K562 (cell line): ENCODE results near the gene HLCS. TPM values are rescaled to one million over a fixed set of nuclear protein-coding genes. Genes with fewer than 3 reads are reported as not detected.

Experiments
- AFF4 ChIP-seq: sonication (generic); formaldehyde crosslinking; IDR thresholded peaks from 2 replicates; pipeline ENCODE4 v1.8.0; 2023; ENCODE audit warnings: mild to moderate bottlenecking, missing genetic modification reagents
- CBX1 ChIP-seq: sonication (generic); IDR thresholded peaks from 2 replicates; pipeline ENCODE4 v1.6.1; 2016; ENCODE audit warnings: antibody characterized with exemption, low read depth, mild to moderate bottlenecking
- EP400 ChIP-seq: fragments of 450-650 bp; IDR thresholded peaks from 2 replicates; pipeline ENCODE4 v1.6.1; 2017; ENCODE audit warnings: antibody characterized with exemption, mild to moderate bottlenecking, moderate library complexity
- ETV1 ChIP-seq: fragments of 450-650 bp; conservative IDR thresholded peaks from 2 replicates; pipeline ENCODE4 v1.6.1; 2016; ENCODE audit warnings: missing genetic modification characterization, control low read depth, low read depth, missing compliant biosample characterization
- GABPB2 ChIP-seq: fragments of 250-450 bp; sonication (Bioruptor Pico); conservative IDR thresholded peaks from 2 replicates; pipeline ENCODE4 v1.5.1; 2021; ENCODE audit warnings: mild to moderate bottlenecking
- JUND ChIP-seq, 2 experiments: IDR thresholded peaks; 2 replicates in 1 of 2; 3 replicates in 1 of 2; pipeline ENCODE4 v1.6.1; 2011; ENCODE audit warnings: borderline replicate concordance in 2 of 2, low read depth in 2 of 2, low read length in 2 of 2, improper control_type of control experiment in 1 of 2, missing biosample characterization in 1 of 2, missing genetic modification characterization in 1 of 2, missing genetic modification reagents in 1 of 2
- MEF2A ChIP-seq: IDR thresholded peaks from 2 replicates; pipeline ENCODE4 v1.6.1; 2011; ENCODE audit warnings: low read depth, mild to moderate bottlenecking, low read length, moderate library complexity; ENCODE audit not compliant: control insufficient read depth
- MIER1 ChIP-seq: fragments of 450-650 bp; IDR thresholded peaks from 2 replicates; pipeline ENCODE4 v1.6.1; 2016; ENCODE audit warnings: antibody characterized with exemption, mild to moderate bottlenecking, low read depth
- NCOA1 ChIP-seq: fragments of 450-650 bp; IDR thresholded peaks from 2 replicates; pipeline ENCODE4 v1.6.1; 2016; ENCODE audit warnings: low read depth
- NCOA4 ChIP-seq: fragments of 450-650 bp; IDR thresholded peaks from 2 replicates; pipeline ENCODE4 v1.6.1; 2018; ENCODE audit warnings: mild to moderate bottlenecking; ENCODE audit not compliant: partially characterized antibody
- RBBP5 ChIP-seq: fragments of 200-600 bp; sonication (generic); IDR thresholded peaks from 2 replicates; pipeline ENCODE4 v1.6.1; 2012; ENCODE audit warnings: borderline replicate concordance, mild to moderate bottlenecking, low read length, control low read depth, inconsistent platforms; ENCODE audit not compliant: insufficient read depth, poor library complexity, severe bottlenecking
- RBM25 ChIP-seq: fragments of 200-400 bp; formaldehyde crosslinking; IDR thresholded peaks from 2 replicates; pipeline ENCODE4 v1.6.1; 2018; ENCODE audit warnings: low read length, low read depth, moderate library complexity; ENCODE audit not compliant: severe bottlenecking
- SIN3A ChIP-seq, 2 experiments: fragments of 150-350 bp in 1 of 2; IDR thresholded peaks; 2 replicates each; pipeline ENCODE4 v1.6.1; 2011 to 2016; ENCODE audit warnings: borderline replicate concordance in 2 of 2, low read depth in 2 of 2, low read length in 2 of 2, mild to moderate bottlenecking in 2 of 2, moderate library complexity in 2 of 2; ENCODE audit not compliant: control insufficient read depth in 1 of 2
- SMARCC2 ChIP-seq: fragments of 450-650 bp; IDR thresholded peaks from 2 replicates; pipeline ENCODE4 v1.6.1; 2017; ENCODE audit warnings: antibody characterized with exemption, moderate library complexity, mild to moderate bottlenecking, low read depth
- SNRNP70 ChIP-seq: fragments of 200-400 bp; formaldehyde crosslinking; optimal IDR thresholded peaks from 2 replicates; pipeline ENCODE3; 2017; ENCODE audit warnings: low read depth, low read length
- TCFL5 ChIP-seq: fragments of 250-450 bp; sonication (Bioruptor Pico); conservative IDR thresholded peaks from 2 replicates; pipeline ENCODE4 v1.6.1; 2021; ENCODE audit warnings: mild to moderate bottlenecking, moderate library complexity, matching md5 sums
- ZBTB2 ChIP-seq: fragments of 450-650 bp; IDR thresholded peaks from 2 replicates; pipeline ENCODE4 v1.6.1; 2016; ENCODE audit warnings: antibody characterized with exemption
- ZZZ3 ChIP-seq: fragments of 450-650 bp; IDR thresholded peaks from 2 replicates; pipeline ENCODE4 v1.6.1; 2016; ENCODE audit warnings: antibody characterized with exemption, mild to moderate bottlenecking, moderate library complexity
- polyA plus RNA-seq, 8 experiments: library from polyadenylated mRNA; depleted of rRNA in 4 of 8; stranded (reverse) in 5 of 8; unstranded in 3 of 8; fragments of >200 nt; fragmentation: Nextera tagmentation in 2 of 8; fragmentation: Illumina TruSeq in 1 of 8; extraction: Ambion mirVana in 2 of 8; extraction: Trizol in 1 of 8; gene quantifications; 2 replicates each; pipeline versions ENCODE4 v1.2.1 to v1.2.3, GENCODE V29; 2011 to 2014; ENCODE audit warnings: inconsistent platforms in 1 of 8, missing spikeins in 1 of 8
- total RNA-seq, 7 experiments: library from RNA; depleted of rRNA in 6 of 7; stranded (reverse); fragments of >200 nt in 6 of 7; fragmentation: Illumina TruSeq in 2 of 7; extraction: Trizol in 2 of 7; gene quantifications; 2 replicates each; pipeline versions ENCODE4 v1.2.1 to v1.2.3, GENCODE V29; 2011 to 2021; ENCODE audit warnings: low replicate concordance in 1 of 7
- TF ChIP-seq, protein P1 (sequence below): fragments of 250-450 bp; sonication (Bioruptor Pico); IDR thresholded peaks from 2 replicates; pipeline ENCODE4 v1.8.0; 2022; ENCODE audit warnings: inconsistent platforms
- TF ChIP-seq, protein P2 (sequence below): sonication (generic); formaldehyde crosslinking; IDR thresholded peaks from 2 replicates; pipeline ENCODE4 v1.9.0; 2022; ENCODE audit warnings: mild to moderate bottlenecking, missing genetic modification reagents

The HLCS gene
- total and polyA plus RNA-seq, 9 of the 15 experiments (the other 6 are each of a cell fraction or from before 2014, with no cell fraction given): 3.0 to 21.5 (median 17.1) TPM

GRCh38 chr21:36859744-36860501 lies 106.5 kb downstream of the HLCS start (continued):
- no peak for TF ChIP-seq AFF4 (CRISPR knock-in tag)
- TF ChIP-seq JUND (IDR thresholded peaks at IDR 0.05; ENCODE audit: borderline replicate concordance, low read depth, low read length): no peak
- peak; percentile 28; the same call in 1 of the 3 replicates for TF ChIP-seq JUND (tag; IDR thresholded peaks at IDR 0.05; ENCODE audit: borderline replicate concordance, low read depth, low read length)
- TF ChIP-seq SMARCC2: no peak
- TF ChIP-seq, protein P1, sequence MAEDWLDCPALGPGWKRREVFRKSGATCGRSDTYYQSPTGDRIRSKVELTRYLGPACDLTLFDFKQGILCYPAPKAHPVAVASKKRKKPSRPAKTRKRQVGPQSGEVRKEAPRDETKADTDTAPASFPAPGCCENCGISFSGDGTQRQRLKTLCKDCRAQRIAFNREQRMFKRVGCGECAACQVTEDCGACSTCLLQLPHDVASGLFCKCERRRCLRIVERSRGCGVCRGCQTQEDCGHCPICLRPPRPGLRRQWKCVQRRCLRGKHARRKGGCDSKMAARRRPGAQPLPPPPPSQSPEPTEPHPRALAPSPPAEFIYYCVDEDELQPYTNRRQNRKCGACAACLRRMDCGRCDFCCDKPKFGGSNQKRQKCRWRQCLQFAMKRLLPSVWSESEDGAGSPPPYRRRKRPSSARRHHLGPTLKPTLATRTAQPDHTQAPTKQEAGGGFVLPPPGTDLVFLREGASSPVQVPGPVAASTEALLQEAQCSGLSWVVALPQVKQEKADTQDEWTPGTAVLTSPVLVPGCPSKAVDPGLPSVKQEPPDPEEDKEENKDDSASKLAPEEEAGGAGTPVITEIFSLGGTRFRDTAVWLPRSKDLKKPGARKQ (CRISPR knock-in tag): no peak
- no peak for TF ChIP-seq ZZZ3
- TF ChIP-seq, protein P2, sequence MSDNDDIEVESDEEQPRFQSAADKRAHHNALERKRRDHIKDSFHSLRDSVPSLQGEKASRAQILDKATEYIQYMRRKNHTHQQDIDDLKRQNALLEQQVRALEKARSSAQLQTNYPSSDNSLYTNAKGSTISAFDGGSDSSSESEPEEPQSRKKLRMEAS (CRISPR knock-in tag): no peak
- no peak for TF ChIP-seq MEF2A
- TF ChIP-seq SNRNP70: no peak
- no peak for TF ChIP-seq CBX1
- TF ChIP-seq SIN3A (IDR thresholded peaks at IDR 0.05; ENCODE audit: borderline replicate concordance in 2 of 2, control insufficient read depth in 1 of 2, low read depth in 2 of 2, low read length in 2 of 2): no peak
- TF ChIP-seq NCOA4: no peak
- TF ChIP-seq RBBP5: no peak
- no peak for TF ChIP-seq RBM25
- no peak for TF ChIP-seq GABPB2 (CRISPR knock-in tag)
- no peak for TF ChIP-seq ZBTB2
- no peak for TF ChIP-seq NCOA1
- TF ChIP-seq MIER1: no peak
- TF ChIP-seq ETV1 (tag): peak; percentile 57; the same call in 1 of the 2 replicates
- TF ChIP-seq EP400: no peak
- TF ChIP-seq TCFL5: no peak
